ENCODE results near the gene OR5P2. TPM values are rescaled to one million over a fixed set of nuclear protein-coding genes. Genes with fewer than 3 reads are reported as not detected.
"Not testable (repeated sequence)": the region's sequence is repeated elsewhere in the genome, so short reads cannot be mapped to it uniquely, and the experiment has no call there.

OR5P2 gene
- total RNA-seq, 2 experiments from 2014 or later = not detected

DNA sequence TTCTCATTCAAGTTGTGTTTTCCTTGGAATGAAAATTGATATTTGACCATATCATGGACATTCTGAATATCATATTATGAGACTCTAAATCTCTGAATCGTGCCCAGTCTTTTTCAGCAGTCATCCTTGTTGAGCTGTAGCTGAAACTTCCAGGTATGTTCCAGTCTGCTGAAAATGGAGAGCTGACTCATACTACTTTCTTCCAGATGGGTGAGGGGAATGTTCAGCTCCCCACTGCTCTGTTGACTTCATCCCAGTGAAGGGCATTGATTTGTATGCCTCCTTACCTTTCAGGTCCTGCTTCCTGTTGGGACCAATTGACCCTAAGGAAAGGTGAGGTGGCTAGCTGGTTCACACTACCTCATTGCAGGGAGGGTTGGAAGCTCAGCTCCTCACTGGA, 3.5 kb downstream of the OR5P2 start:
- Mint-ChIP-seq H3K27ac (no peak overlapping the region), H3K4me1 (ENCODE audit: low read depth) (no peaks in the 10 kb centered on the region), H3K27me3 (no peaks in the 10 kb centered on the region), H3K4me3 (no peak overlapping the region), H3K9me3 (peaks cover 2% of the 10 kb centered on the region), H3K36me3 (ENCODE audit: low read depth) (no peaks in the 10 kb centered on the region)
- POLR2A ChIA-PET = no interaction called here
- CTCF ChIA-PET = no interaction called here
- TF ChIP-seq, protein P1, sequence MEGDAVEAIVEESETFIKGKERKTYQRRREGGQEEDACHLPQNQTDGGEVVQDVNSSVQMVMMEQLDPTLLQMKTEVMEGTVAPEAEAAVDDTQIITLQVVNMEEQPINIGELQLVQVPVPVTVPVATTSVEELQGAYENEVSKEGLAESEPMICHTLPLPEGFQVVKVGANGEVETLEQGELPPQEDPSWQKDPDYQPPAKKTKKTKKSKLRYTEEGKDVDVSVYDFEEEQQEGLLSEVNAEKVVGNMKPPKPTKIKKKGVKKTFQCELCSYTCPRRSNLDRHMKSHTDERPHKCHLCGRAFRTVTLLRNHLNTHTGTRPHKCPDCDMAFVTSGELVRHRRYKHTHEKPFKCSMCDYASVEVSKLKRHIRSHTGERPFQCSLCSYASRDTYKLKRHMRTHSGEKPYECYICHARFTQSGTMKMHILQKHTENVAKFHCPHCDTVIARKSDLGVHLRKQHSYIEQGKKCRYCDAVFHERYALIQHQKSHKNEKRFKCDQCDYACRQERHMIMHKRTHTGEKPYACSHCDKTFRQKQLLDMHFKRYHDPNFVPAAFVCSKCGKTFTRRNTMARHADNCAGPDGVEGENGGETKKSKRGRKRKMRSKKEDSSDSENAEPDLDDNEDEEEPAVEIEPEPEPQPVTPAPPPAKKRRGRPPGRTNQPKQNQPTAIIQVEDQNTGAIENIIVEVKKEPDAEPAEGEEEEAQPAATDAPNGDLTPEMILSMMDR (IDR thresholded peaks at IDR 0.05) = no peak
- Histone ChIP-seq H3K9me3 (ENCODE audit: control insufficient read depth in 1 of 2, insufficient read depth in 1 of 2, low read length in 2 of 2) (no peaks in the 10 kb centered on the region), H3K4me1 (ENCODE audit: insufficient read depth, low read length) (no peaks in the 10 kb centered on the region), H3K36me3 (ENCODE audit: insufficient read depth, low read length) (no peaks in the 10 kb centered on the region), H3K4me3 (ENCODE audit: low read length) (no peak overlapping the region), H3K27me3 (ENCODE audit: control insufficient read depth in 1 of 2, insufficient read depth in 2 of 2, low read length in 2 of 2) (no peaks in the 10 kb centered on the region), H3K27ac (ENCODE audit: low read depth in 1 of 2, low read length in 2 of 2) (no peak overlapping the region)
- ATAC-seq (ENCODE audit: poor library complexity) (no peak), DNase-seq (no peak)
- intact Hi-C loops (cut with DNase I, micrococcal nuclease) = no loop called here

- H3K27ac Mint-ChIP-seq = no peak overlapping the region
- H3K27me3 ChIP-seq (ENCODE audit: control insufficient read depth in 1 of 2, insufficient read depth in 2 of 2, low read length in 2 of 2) = no peaks in the 10 kb centered on the region
- no peak overlapping the region for H3K27ac ChIP-seq (ENCODE audit: low read depth in 1 of 2, low read length in 2 of 2)
- H3K4me3 Mint-ChIP-seq = no peak overlapping the region
- peaks cover 0 to 3% of the 10 kb centered on the region in 2 experiments for H3K9me3 ChIP-seq (ENCODE audit: control insufficient read depth in 1 of 2, insufficient read depth in 1 of 2, low read length in 2 of 2)
- H3K36me3 ChIP-seq (ENCODE audit: insufficient read depth, low read length) = no peaks in the 10 kb centered on the region
- POLR2A ChIA-PET = no interaction called here
- peaks cover 9% of the 10 kb centered on the region for H3K9me3 Mint-ChIP-seq
- TF ChIP-seq, protein P1 (IDR thresholded peaks at IDR 0.05) = no peak
- no peaks in the 10 kb centered on the region for H3K4me1 ChIP-seq (ENCODE audit: insufficient read depth, low read length)
- no peak overlapping the region for H3K4me3 ChIP-seq (ENCODE audit: low read length)
- CTCF ChIA-PET = no interaction called here
- ATAC-seq (ENCODE audit: poor library complexity) (no peak), DNase-seq (no peak)
- H3K36me3 Mint-ChIP-seq (ENCODE audit: low read depth) = no peaks in the 10 kb centered on the region
- intact Hi-C loops (cut with DNase I, micrococcal nuclease) = no loop called here
- peaks cover 6% of the 10 kb centered on the region for H3K27me3 Mint-ChIP-seq
- no peaks in the 10 kb centered on the region for H3K4me1 Mint-ChIP-seq (ENCODE audit: low read depth)
These were observed 9.5 kb downstream of the OR5P2 start for GRCh38 chr11:7787239-7787638.

- no peaks in the 10 kb centered on the region for H3K36me3 ChIP-seq (ENCODE audit: insufficient read depth, low read length)
- H3K27ac ChIP-seq (ENCODE audit: low read depth in 1 of 2, low read length in 2 of 2) = no peak overlapping the region
- no peaks in the 10 kb centered on the region for H3K27me3 Mint-ChIP-seq
- no peaks in the 10 kb centered on the region for H3K4me1 Mint-ChIP-seq (ENCODE audit: low read depth)
- TF ChIP-seq, protein P1 (IDR thresholded peaks at IDR 0.05) = no peak
- H3K27ac Mint-ChIP-seq = no peak overlapping the region
- CTCF ChIA-PET = no interaction called here
- ATAC-seq (ENCODE audit: poor library complexity) (no peak), DNase-seq (no peak)
- H3K9me3 Mint-ChIP-seq = no peaks in the 10 kb centered on the region
- intact Hi-C loops (cut with DNase I, micrococcal nuclease) = no loop called here
- POLR2A ChIA-PET = no interaction called here
- H3K4me3 Mint-ChIP-seq = no peak overlapping the region
- no peak overlapping the region for H3K4me3 ChIP-seq (ENCODE audit: low read length)
- peaks cover 0 to 4% of the 10 kb centered on the region in 2 experiments for H3K9me3 ChIP-seq (ENCODE audit: control insufficient read depth in 1 of 2, insufficient read depth in 1 of 2, low read length in 2 of 2)
- no peaks in the 10 kb centered on the region for H3K36me3 Mint-ChIP-seq (ENCODE audit: low read depth)
- no peaks in the 10 kb centered on the region for H3K27me3 ChIP-seq (ENCODE audit: control insufficient read depth in 1 of 2, insufficient read depth in 2 of 2, low read length in 2 of 2)
- no peaks in the 10 kb centered on the region for H3K4me1 ChIP-seq (ENCODE audit: insufficient read depth, low read length)
These were observed 21.1 kb downstream of the OR5P2 start for GRCh38 chr11:7775689-7776088.

DNA sequence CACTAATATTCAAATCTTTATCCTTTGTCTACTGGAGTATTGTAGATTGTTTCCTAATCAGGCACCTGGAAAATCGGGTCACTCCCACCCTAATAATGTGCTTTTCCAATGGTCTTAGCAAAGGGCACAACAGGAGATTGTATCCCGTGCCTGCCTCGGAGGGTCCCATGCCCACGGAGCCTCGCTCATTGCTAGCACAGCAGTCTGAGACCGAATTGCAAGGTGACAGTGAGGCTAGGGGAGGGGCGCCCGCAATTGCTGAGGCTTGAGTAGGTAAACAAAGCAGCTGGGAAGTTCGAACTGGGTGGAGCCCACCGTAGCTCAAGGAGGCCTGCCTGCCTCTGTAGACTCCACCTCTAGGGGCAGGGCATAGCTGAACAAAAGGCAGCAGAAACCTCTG, 32.4 kb downstream of the OR5P2 start:
- H3K36me3 ChIP-seq (ENCODE audit: insufficient read depth, low read length); H3K27ac Mint-ChIP-seq; H3K4me3 Mint-ChIP-seq; H3K27ac ChIP-seq (ENCODE audit: low read depth in 1 of 2, low read length in 2 of 2); H3K4me3 ChIP-seq (ENCODE audit: low read length); H3K4me1 ChIP-seq (ENCODE audit: insufficient read depth, low read length); H3K9me3 ChIP-seq (ENCODE audit: control insufficient read depth in 1 of 2, insufficient read depth in 1 of 2, low read length in 2 of 2); POLR2A ChIA-PET; H3K27me3 ChIP-seq (ENCODE audit: control insufficient read depth in 1 of 2, insufficient read depth in 2 of 2, low read length in 2 of 2); H3K36me3 Mint-ChIP-seq (ENCODE audit: low read depth); H3K4me1 Mint-ChIP-seq (ENCODE audit: low read depth); CTCF ChIA-PET; DNase-seq; ATAC-seq (ENCODE audit: poor library complexity); H3K27me3 Mint-ChIP-seq; intact Hi-C loops (cut with DNase I, micrococcal nuclease); H3K9me3 Mint-ChIP-seq: not testable (repeated sequence)
